HCT116 (cell line): ENCODE results near the gene MGA. TPM values are rescaled to one million over a fixed set of nuclear protein-coding genes. Genes with fewer than 3 reads are reported as not detected.

Source experiments
- ATAC-seq: fragments of 200-7000 bp; cut with Tn5 transposase; 2 replicates; pipeline ENCODE4 v1.9.1; 2020; ENCODE audit warnings: mild to moderate bottlenecking, moderate library complexity
- BruUV-seq: library from RNA; stranded (reverse); fragments of 400-500 nt; replicated peaks from 2 replicates; lab custom pipeline; 2021; lab: Mats Ljungman, UMichigan
- CTCF ChIA-PET: fragments of 300-600 bp; sonication (Branson Sonifier 250); formaldehyde crosslinking; loops from one replicate; lab custom pipeline; 2021; ENCODE audit warnings: antibody characterized with exemption; lab: Charles Lee
- POLR2A ChIA-PET: fragments of 300-600, 350-600 bp; sonication (Branson Sonifier 250); formaldehyde crosslinking; loops from one replicate; lab custom pipeline; 2021; ENCODE audit warnings: antibody characterized with exemption; lab: Charles Lee
- RAD21 ChIA-PET, 2 experiments: fragments of 300-600 bp; sonication (Branson Sonifier 250); formaldehyde crosslinking; loops; one replicate each; lab custom pipeline; 2023; ENCODE audit warnings: low total read pairs in 2 of 2; ENCODE audit not compliant: uncharacterized antibody in 2 of 2, unreplicated experiment in 2 of 2, low non-redundant PET in 1 of 2; lab: Charles Lee
- DNase-seq: peaks from one replicate; pipeline ENCODE4 v3.0.0-alpha.2; 2010; ENCODE audit warnings: low read depth, low spot score
- H2AFZ ChIP-seq: fragments of 200-600 bp; shearing (Covaris generic), sonication (generic); 2 replicates; pipeline ENCODE4 v1.6.1; 2017; ENCODE audit warnings: low read depth, mixed run types, mixed read lengths, antibody characterized with exemption, low read length; ENCODE audit not compliant: poor library complexity, severe bottlenecking
- H3K27ac ChIP-seq: 2 replicates; pipeline ENCODE4 v1.5.1; 2012; ENCODE audit warnings: low read depth, low read length
- H3K27me3 ChIP-seq: fragments of 200-600 bp; sonication (generic); 2 replicates; pipeline ENCODE4 v1.6.1; 2016; ENCODE audit warnings: mixed run types, low read length, mixed read lengths; ENCODE audit not compliant: insufficient read depth
- H3K36me3 ChIP-seq, 2 experiments: fragments of 200-500 bp in 1 of 2; fragments of 200-600 bp in 1 of 2; sonication (Bioruptor generic) in 1 of 2; sonication (generic) in 1 of 2; 2 replicates each; pipeline versions ENCODE4 v1.5.1 to v1.6.1; 2014 to 2016; ENCODE audit warnings: low read length in 2 of 2, inconsistent platforms in 1 of 2, mixed read lengths in 1 of 2, mixed run types in 1 of 2; ENCODE audit not compliant: insufficient read depth in 2 of 2, control insufficient read depth in 1 of 2
- H3K4me1 ChIP-seq, 2 experiments: fragments of 200-600 bp in 1 of 2; sonication (generic) in 1 of 2; 2 replicates each; pipeline versions ENCODE4 v1.5.1 to v1.6.1; 2012 to 2017; ENCODE audit warnings: low read length in 2 of 2, inconsistent platforms in 1 of 2, mild to moderate bottlenecking in 1 of 2, mixed read lengths in 1 of 2, mixed run types in 1 of 2, moderate library complexity in 1 of 2; ENCODE audit not compliant: insufficient read depth in 2 of 2, control insufficient read depth in 1 of 2
- H3K4me2 ChIP-seq: fragments of 200-600 bp; sonication (generic); 2 replicates; pipeline ENCODE4 v1.6.1; 2017; ENCODE audit warnings: mixed run types, low read length, mixed read lengths
- H3K4me3 ChIP-seq, 2 experiments: fragments of 200-600 bp in 1 of 2; sonication (generic) in 1 of 2; replicated peaks in 1 of 2; 2 replicates each; pipeline ENCODE4 v1.5.1; 2011 to 2016; ENCODE audit warnings: low read length in 2 of 2, control low read depth in 1 of 2, low read depth in 1 of 2, mild to moderate bottlenecking in 1 of 2, mixed read lengths in 1 of 2, mixed run types in 1 of 2
- H3K79me2 ChIP-seq: fragments of 200-600 bp; sonication (generic); 2 replicates; pipeline ENCODE4 v1.6.1; 2017; ENCODE audit warnings: mild to moderate bottlenecking, mixed run types, low read length, moderate library complexity, mixed read lengths; ENCODE audit not compliant: insufficient read depth
- H3K9ac ChIP-seq: fragments of 200-600 bp; sonication (generic); 2 replicates; pipeline ENCODE4 v1.6.1; 2016; ENCODE audit warnings: low read length, mixed read lengths
- H3K9me2 ChIP-seq: fragments of 200-600 bp; sonication (generic), shearing (Covaris generic); 2 replicates; pipeline ENCODE4 v1.6.1; 2017; ENCODE audit warnings: mixed run types, mild to moderate bottlenecking, moderate library complexity; ENCODE audit not compliant: insufficient read depth
- H3K9me3 ChIP-seq, 2 experiments: fragments of 200-500 bp in 1 of 2; fragments of 200-600 bp in 1 of 2; sonication (Bioruptor generic) in 1 of 2; sonication (generic) in 1 of 2; 2 replicates each; pipeline ENCODE4 v1.6.1; 2014 to 2017; ENCODE audit warnings: low read length in 2 of 2, mixed read lengths in 2 of 2, inconsistent platforms in 1 of 2, low read depth in 1 of 2, mild to moderate bottlenecking in 1 of 2, mixed run types in 1 of 2, moderate library complexity in 1 of 2; ENCODE audit not compliant: control insufficient read depth in 1 of 2, insufficient read depth in 1 of 2
- H4K20me1 ChIP-seq: fragments of 200-600 bp; sonication (generic), shearing (Covaris generic); 2 replicates; pipeline ENCODE4 v1.6.1; 2017; ENCODE audit warnings: mixed run types, mild to moderate bottlenecking, moderate library complexity; ENCODE audit not compliant: insufficient read depth
- ATF3 ChIP-seq: IDR thresholded peaks from 2 replicates; pipeline ENCODE4 v1.6.1; 2012
- CEBPB ChIP-seq: IDR thresholded peaks from 2 replicates; pipeline ENCODE4 v1.6.1; 2012; ENCODE audit warnings: low read depth
- EGR1 ChIP-seq: IDR thresholded peaks from 2 replicates; pipeline ENCODE4 v1.6.1; 2012; ENCODE audit warnings: low read depth
- ELF1 ChIP-seq: IDR thresholded peaks from 2 replicates; pipeline ENCODE4 v1.6.1; 2012; ENCODE audit warnings: low read depth, borderline replicate concordance
- EZH2phosphoT487 ChIP-seq: fragments of 200-600 bp; IDR thresholded peaks from 2 replicates; pipeline ENCODE4 v1.6.1; 2018; ENCODE audit warnings: antibody characterized with exemption, borderline replicate concordance
- FOSL1 ChIP-seq: IDR thresholded peaks from 2 replicates; pipeline ENCODE4 v1.6.1; 2012; ENCODE audit warnings: low read depth
- JUND ChIP-seq: IDR thresholded peaks from 2 replicates; pipeline ENCODE4 v1.6.1; 2012
- POLR2A ChIP-seq: IDR thresholded peaks from 2 replicates; pipeline ENCODE4 v1.7.0; 2011; ENCODE audit warnings: borderline replicate concordance; ENCODE audit not compliant: insufficient read depth, insufficient read length; ENCODE audit errors: extremely low read depth
- RAD21 ChIP-seq: IDR thresholded peaks from 2 replicates; pipeline ENCODE4 v1.6.1; 2012; ENCODE audit warnings: low read depth, mild to moderate bottlenecking
- REST ChIP-seq: IDR thresholded peaks from 2 replicates; pipeline ENCODE4 v1.6.1; 2012; ENCODE audit warnings: low read depth
- SIN3A ChIP-seq: IDR thresholded peaks from 2 replicates; pipeline ENCODE4 v1.6.1; 2012; ENCODE audit warnings: low read depth
- SRF ChIP-seq: IDR thresholded peaks from 2 replicates; pipeline ENCODE4 v1.6.1; 2012; ENCODE audit warnings: low read depth
- YY1 ChIP-seq: IDR thresholded peaks from 2 replicates; pipeline ENCODE4 v1.6.1; 2011; ENCODE audit warnings: low read length, low read depth, moderate library complexity, mild to moderate bottlenecking; ENCODE audit not compliant: insufficient replicate concordance; ENCODE audit errors: extremely low read depth
- ZBTB33 ChIP-seq: IDR thresholded peaks from 2 replicates; pipeline ENCODE4 v1.6.1; 2011; ENCODE audit warnings: mild to moderate bottlenecking, low read length, moderate library complexity; ENCODE audit not compliant: insufficient replicate concordance; ENCODE audit errors: extremely low read depth
- intact Hi-C: fragments of 100-400 bp; cut with micrococcal nuclease; formaldehyde crosslinking; loops from 2 replicates; pipeline ENCODE4 v1.10.0; 2022
- total RNA-seq: library from RNA; stranded (reverse); gene quantifications from one replicate; pipeline ENCODE4 v1.2.1, GENCODE V29; 2021; ENCODE audit not compliant: unreplicated experiment
- TF ChIP-seq, protein P1 (sequence below), 3 experiments: fragments of 200-600 bp in 1 of 3; sonication (generic) in 1 of 3; IDR thresholded peaks in 2 of 3; conservative IDR thresholded peaks in 1 of 3; 2 replicates each; pipeline ENCODE4 v1.5.1; 2012 to 2017; ENCODE audit warnings: low read depth in 2 of 3, low read length in 2 of 3, antibody characterized with exemption in 1 of 3, borderline replicate concordance in 1 of 3, control low read depth in 1 of 3, mild to moderate bottlenecking in 1 of 3, mixed read lengths in 1 of 3, mixed run types in 1 of 3, moderate library complexity in 1 of 3; ENCODE audit not compliant: insufficient read depth in 1 of 3
- TF ChIP-seq, protein P2 (sequence below): IDR thresholded peaks from 2 replicates; pipeline ENCODE4 v1.6.1; 2012

Gene MGA
- total RNA-seq, 1 experiment from 2014 or later, result 28.9 TPM

GRCh38 chr15:41806291-41807181, 146.3 kb downstream of the MGA start:
- Histone ChIP-seq H3K36me3 (0 out of 4 replicates have a peak, but pooled peaks cover 0 to 3% of the 10 kb centered on the region in 2 experiments), H4K20me1 (no peaks in the 10 kb centered on the region), H3K4me3 (no peak overlapping the region), H3K4me2 (peak overlapping the region; percentile 47), H3K9me3 (no peaks in the 10 kb centered on the region), H3K27me3 (no peaks in the 10 kb centered on the region), H3K9ac (no peak overlapping the region), H3K4me1 (peaks cover 12 to 21% of the 10 kb centered on the region in 2 experiments; a peak in 3 of 4 replicates), H2AFZ (no peak overlapping the region), H3K27ac (no peak overlapping the region), H3K9me2 (no peaks in the 10 kb centered on the region), H3K79me2 (no peaks in the 10 kb centered on the region)
- POLR2A ChIA-PET, result no interaction called here
- TF ChIP-seq REST, result no peak
- no peak for TF ChIP-seq ELF1
- TF ChIP-seq SIN3A, result no peak
- no peak for TF ChIP-seq EGR1
- TF ChIP-seq, protein P1, sequence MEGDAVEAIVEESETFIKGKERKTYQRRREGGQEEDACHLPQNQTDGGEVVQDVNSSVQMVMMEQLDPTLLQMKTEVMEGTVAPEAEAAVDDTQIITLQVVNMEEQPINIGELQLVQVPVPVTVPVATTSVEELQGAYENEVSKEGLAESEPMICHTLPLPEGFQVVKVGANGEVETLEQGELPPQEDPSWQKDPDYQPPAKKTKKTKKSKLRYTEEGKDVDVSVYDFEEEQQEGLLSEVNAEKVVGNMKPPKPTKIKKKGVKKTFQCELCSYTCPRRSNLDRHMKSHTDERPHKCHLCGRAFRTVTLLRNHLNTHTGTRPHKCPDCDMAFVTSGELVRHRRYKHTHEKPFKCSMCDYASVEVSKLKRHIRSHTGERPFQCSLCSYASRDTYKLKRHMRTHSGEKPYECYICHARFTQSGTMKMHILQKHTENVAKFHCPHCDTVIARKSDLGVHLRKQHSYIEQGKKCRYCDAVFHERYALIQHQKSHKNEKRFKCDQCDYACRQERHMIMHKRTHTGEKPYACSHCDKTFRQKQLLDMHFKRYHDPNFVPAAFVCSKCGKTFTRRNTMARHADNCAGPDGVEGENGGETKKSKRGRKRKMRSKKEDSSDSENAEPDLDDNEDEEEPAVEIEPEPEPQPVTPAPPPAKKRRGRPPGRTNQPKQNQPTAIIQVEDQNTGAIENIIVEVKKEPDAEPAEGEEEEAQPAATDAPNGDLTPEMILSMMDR (IDR thresholded peaks at IDR 0.05 in 2 of 3, conservative IDR thresholded peaks at IDR 0.05 in 1 of 3; ENCODE audit: borderline replicate concordance in 1 of 3, insufficient read depth in 1 of 3, low read depth in 2 of 3, low read length in 2 of 3), result peak; percentile 24 to 57 (median 32); a peak in 4 of 6 replicates
- TF ChIP-seq YY1, result no peak
- no peak for TF ChIP-seq ZBTB33
- TF ChIP-seq JUND, result no peak
- no peak for TF ChIP-seq ATF3
- no peak for TF ChIP-seq EZH2phosphoT487
- no peak for TF ChIP-seq CEBPB
- no peak for TF ChIP-seq POLR2A
- no peak for TF ChIP-seq SRF
- TF ChIP-seq, protein P2, sequence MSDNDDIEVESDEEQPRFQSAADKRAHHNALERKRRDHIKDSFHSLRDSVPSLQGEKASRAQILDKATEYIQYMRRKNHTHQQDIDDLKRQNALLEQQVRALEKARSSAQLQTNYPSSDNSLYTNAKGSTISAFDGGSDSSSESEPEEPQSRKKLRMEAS, result no peak
- TF ChIP-seq FOSL1, result no peak
- TF ChIP-seq RAD21, result peak; percentile 76
- DNase-seq (peak; percentile 24), ATAC-seq (peak; percentile 85)
- intact Hi-C loops, result no loop called here
- no TSS peak for BruUV-seq
- RAD21 ChIA-PET, result interaction anchor here (0.6 to 1.5 kb wide), 5 partner anchors 22 to 290 kb away, joined by 3 to 12 read pairs (median 4); partner anchors contain the start of gene MAPKBP1 (in 2 of the 2)
- CTCF ChIA-PET, result interaction anchor here (1.4 to 2.1 kb wide), 3 partner anchors 33 to 341 kb away, joined by 6 to 39 read pairs (median 7); partner anchors contain the start of gene MAPKBP1
